EL (cell line): ENCODE results near the gene HOXA13.

Source experiments
- DNase-seq: peaks from one replicate; pipeline ENCODE4 v3.0.0-alpha.2; 2016

Gene HOXA13

DNA sequence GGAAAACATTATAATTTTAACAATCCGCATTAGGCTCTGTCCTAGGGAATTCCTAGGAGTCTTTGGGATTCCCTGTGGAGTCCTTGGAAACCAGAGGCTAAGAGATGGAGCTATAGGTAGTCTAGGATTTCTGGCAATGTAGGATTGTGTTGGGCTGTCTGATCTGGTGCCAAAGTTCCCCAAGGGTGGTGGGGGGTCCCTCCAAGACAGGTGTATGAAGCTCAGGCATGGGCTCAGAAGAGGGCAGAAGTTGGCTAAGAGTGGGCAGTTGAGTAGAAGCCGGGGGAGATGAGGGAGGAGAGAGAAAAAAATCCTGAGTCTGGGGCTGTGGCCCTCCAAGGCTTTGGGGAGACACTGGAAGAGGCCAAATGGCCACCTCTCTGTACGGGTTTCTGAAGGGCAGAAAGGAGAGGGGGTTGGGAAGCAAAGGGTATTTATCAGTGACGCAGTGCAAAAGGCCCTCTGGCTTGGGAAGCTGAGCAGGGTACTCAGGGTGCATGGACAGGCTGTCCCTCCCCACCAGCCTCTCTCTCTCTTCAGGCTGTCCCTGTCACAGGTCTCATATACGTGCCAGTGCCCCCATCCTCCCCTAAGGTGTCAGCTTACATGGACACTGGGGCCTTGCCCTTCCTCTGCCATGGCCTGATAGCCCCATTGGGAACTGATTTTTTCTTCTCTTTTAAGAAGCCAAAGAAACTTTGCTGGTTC is 53.2 kb downstream of the HOXA13 start:
- DNase-seq = no peak

GRCh38 chr7:27145914-27146412 is 53.9 kb downstream of the HOXA13 start:
- no peak for DNase-seq

DNA sequence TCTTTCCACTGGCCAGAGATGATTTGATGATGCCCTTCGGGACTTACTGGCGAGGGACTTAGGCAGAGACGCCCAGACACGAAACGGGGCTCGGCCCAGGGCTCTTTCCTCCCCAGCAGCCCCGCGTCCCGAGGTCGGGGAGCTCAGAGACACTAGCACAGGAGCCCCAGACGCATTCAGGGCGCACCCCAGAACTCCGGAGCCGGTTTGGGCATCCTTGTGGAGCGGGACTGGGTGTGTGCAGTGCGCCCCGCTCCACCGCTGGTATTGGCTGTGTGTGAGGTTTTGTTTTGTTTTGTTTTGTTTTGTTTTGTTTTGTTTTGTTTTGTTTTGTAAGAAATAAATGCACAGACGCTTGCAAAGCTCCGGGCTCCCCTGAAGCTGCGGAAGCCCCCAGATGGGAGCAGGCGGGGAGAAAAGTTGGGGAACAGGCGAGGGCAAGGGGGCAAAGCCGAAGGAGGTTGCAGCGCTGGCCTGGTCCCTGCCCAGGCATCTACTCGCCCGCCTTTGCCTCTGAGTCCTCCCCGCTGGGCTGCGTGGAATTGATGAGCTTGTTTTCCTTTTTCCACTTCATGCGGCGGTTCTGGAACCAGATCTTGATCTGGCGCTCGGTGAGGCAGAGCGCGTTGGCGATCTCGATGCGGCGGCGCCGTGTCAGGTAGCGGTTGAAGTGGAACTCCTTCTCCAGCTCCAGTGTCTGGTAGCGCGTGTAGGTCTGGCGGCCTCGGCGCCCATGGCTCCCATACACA is 54.6 kb downstream of the HOXA13 start:
- no peak for DNase-seq

DNA sequence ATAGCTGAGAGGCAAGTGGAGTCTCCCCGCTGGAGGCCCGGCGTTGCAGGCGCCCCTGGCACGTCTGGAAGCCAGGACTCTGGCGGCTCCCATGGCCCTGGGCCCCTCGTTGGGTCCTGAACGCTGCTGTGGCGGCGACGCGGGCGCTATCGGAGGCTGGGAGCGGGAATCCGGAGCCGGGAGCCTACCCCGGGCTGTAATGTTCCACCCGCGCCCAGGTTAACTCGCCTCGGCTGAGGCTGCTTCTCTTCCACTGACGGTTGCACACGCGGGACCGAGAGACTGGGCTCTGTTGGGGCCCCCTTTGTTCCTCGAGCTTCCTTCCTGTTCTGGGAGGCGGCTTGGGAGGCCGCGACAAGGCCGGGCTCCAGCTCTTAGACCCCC is 55.1 kb downstream of the HOXA13 start:
- DNase-seq = no peak
